ENCODE data around the gene COX6A2.

The COX6A2 gene

GRCh38 chr16:31428279-31428597 is at the start of gene COX6A2:
Gene COX6A2, minus strand, starts transcription at chr16:31428360. Its CDS starts 35 bp downstream, at chr16:31428325.
- DNase-seq, result no peak

DNA sequence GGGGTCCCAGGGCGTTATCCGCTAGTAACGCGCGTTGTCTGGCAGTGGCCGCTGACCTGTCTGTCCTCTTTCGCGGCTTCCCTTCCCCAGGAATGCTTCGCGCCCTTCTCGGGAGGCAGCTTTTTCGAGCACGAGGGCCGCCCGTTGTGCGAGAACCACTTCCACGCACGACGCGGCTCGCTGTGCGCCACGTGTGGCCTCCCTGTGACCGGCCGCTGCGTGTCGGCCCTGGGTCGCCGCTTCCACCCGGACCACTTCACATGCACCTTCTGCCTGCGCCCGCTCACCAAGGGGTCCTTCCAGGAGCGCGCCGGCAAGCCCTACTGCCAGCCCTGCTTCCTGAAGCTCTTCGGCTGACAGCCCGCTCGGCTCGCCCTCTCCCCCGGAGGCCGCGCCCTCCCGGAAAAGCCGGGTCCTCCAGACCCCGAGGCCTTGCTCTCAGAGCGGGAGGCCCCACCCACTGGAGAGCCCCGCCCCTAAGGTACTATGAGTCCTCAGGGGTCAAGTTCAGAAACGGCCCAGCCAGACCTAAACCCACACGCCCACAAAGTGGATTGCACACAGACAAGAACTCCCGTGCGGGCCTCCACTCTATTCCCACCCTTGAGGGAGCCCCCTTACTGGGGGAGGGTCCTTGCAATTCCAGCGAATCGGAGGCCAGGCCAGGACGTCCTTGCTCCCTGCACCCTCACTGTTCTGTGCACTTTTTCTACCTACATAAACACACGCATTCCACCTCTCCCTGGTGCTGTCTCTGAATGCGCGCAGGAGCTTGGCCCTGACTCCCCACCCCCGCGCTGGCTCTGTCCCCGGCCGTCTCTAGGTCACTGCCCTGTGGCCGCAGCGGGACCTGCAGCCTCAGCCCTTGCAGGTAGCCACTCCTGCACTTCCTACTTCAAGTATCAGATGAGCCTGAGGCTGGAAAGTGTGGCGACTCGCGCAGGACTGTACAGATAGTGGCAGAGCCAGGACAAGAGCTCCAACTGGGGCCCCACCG is 49.4 kb upstream of the COX6A2 start:
- peak; percentile 40 for DNase-seq

DNA sequence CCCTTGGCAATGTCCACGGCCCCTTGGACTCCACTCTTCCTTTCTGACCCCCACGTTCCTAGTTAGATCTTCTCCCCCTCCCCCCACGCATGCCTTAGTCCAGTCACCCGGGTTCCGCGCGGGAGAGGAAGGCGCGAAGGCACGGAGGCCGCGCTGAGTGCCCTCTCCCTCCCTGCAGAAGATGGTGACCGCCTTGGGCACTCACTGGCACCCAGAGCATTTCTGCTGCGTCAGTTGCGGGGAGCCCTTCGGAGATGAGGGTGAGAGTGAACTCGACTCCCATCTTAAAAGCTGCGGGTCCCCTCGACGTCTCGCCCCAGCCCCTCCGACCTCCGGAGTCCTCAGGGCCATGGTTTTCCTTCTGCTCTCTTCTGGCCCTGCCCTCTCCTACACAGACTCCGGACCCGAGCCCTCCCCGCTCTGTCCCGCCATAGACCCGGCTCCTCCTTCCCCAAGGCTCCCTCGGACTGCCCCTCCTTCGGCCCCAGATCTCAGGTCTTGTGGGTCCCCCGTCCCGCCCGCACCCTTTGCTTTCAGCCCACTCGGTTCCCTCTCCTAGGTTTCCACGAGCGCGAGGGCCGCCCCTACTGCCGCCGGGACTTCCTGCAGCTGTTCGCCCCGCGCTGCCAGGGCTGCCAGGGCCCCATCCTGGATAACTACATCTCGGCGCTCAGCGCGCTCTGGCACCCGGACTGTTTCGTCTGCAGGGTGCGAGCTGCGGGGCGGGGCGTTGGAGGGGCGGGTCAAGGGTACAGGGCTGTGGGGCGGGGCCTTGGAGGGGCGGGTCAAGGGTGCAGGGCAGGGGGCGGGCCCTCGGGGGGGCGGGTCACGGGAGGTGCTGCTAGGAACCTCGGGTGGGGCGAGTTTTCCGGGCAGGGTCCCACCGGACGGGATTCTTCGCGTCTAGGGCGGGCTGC is 48.4 kb upstream of the COX6A2 start:
- peak; percentile 92 for DNase-seq

GRCh38 chr16:31475946-31476302 is 47.8 kb upstream of the COX6A2 start:
- DNase-seq, result peak; percentile 34

- no peak for DNase-seq
These were observed 46.9 kb upstream of the COX6A2 start for GRCh38 chr16:31474773-31475738.

DNA sequence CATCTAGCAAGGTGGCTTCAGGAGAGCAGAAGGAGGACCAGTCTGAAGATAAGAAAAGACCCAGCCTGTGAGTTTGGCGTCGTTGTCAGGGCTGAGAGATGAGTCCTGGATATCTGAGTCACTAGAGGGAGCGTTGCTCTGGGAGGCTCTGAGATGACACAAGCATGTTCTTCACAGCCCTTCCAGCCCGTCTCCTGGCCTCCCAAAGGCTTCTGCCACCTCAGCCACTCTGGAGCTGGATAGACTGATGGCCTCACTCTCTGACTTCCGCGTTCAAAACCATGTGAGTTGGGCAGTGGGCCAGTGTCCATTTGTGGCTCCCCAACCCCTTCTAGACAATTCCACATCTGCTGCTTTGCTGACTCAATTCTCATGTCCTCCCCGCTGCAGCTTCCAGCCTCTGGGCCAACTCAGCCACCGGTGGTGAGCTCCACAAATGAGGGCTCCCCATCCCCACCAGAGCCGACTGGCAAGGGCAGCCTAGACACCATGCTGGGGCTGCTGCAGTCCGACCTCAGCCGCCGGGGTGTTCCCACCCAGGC is 46.1 kb upstream of the COX6A2 start:
- DNase-seq, result no peak

- no peak for DNase-seq
These were observed 45.3 kb upstream of the COX6A2 start for GRCh38 chr16:31473264-31473984.

GRCh38 chr16:31472709-31473203 is 44.6 kb upstream of the COX6A2 start:
- peak; percentile 61 for DNase-seq

DNA sequence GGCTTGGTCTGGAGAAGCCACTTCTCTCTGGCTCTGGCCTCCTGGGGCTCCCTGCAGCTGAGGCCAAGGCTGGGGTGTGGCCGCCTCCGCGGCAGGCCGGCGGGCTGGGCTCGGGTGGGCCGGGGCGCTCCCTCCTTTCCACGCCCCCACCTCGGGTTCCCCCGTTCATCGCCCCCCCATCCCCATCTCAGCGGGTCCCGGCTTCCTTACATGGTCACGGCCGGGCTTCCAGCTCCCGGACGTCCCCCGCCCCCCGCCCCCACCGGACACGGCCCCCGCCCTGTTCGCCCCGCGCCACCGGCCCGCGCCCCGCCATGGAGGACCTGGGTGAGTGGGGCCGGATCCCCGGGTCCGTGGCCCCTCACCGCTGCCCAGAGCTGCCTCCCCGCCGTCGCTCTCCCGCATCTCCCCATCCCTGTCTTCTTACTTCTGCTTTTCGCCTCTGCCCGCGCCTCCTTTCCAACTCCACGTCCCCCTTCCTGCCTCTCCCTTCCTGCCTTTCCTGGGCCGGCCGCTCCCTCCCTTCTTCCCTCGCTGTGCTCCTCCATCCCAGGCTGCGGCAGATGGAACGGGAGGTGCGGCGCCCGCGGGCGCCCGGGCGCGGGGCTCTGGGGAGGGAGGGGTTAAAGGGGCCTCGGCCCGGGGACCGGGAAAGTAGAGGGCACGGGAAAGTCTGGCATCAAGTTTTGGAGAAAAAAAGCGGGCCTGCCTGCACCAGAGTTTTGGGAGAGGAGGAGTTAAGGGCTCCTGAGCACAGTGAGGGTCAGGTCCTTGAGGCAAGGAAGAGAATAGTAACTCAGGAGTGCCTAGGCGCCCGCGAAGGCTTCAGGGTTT is 43.9 kb upstream of the COX6A2 start, which contains the start of gene TGFB1I1:
TGFB1I1 (plus strand) TSS at position 278 of the 834 bp plus-strand sequence; CDS start at position 315, 37 bp downstream.
- DNase-seq, result no peak

- DNase-seq, result no peak
These were observed 43.2 kb upstream of the COX6A2 start for GRCh38 chr16:31471241-31471874.

DNA sequence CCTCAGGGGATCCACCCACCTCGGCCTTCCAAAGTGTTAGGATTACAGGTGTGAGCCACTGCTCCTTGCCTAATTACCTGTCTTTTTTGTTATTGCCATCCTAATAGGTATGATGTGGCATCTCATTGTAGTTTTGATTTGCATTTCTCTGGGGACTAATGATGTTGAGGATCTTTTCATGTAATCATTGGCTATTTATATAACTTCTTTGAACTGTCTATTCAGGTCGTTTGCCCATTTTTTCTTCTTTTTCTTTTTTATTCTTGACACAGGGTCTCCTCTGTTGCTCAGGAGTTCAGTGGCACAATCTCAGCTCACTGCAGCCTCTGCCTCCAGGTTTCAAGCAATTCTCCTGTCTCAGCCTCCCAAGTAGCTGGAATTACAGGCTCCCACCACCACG is 42.5 kb upstream of the COX6A2 start:
- DNase-seq, result no peak

- no peak for DNase-seq
These were observed 39.7 kb upstream of the COX6A2 start for GRCh38 chr16:31467858-31468257.

GRCh38 chr16:31467151-31467773 is 39.1 kb upstream of the COX6A2 start:
- peak; percentile 29 for DNase-seq

DNA sequence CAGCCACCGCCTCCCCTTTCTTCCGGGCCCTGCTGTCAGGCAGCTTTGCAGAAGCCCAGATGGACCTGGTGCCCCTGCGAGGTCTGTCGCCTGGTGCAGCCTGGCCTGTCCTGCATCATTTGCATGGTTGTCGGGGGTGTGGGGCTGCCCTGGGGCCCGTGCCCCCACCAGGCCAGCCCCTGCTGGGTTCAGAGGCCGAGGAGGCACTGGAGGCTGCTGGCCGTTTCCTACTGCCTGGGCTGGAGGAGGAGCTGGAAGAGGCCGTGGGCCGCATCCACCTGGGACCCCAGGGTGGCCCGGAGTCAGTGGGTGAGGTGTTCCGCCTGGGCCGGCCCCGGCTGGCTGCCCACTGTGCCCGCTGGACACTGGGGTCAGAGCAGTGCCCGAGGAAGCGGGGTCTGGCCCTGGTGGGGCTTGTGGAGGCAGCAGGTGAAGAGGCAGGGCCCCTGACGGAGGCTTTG is 38.3 kb upstream of the COX6A2 start:
- DNase-seq, result no peak

DNA sequence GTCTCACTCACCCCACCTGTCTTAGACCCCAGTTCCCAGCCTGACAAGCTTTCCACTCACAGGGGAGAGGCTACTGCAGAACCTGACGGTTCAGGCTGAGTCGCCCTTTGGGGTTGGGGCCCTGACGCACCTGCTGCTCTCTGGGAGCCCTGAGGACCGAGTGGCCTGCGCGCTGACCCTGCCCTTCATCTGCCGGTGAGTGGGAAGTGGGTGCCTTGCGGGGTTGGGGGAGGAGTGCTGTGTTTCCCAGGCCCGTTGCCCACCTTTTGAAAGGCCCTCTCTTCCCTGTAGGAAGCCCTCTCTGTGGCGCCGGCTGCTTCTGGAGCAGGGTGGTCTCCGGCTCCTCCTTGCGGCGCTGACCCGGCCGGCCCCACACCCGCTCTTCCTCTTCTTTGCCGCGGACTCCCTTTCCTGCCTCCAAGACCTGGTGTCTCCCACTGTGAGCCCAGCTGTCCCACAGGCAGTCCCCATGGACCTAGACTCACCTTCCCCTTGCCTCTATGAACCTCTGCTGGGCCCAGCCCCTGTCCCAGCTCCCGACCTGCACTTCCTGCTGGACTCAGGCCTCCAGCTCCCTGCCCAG is 37.7 kb upstream of the COX6A2 start:
- no peak for DNase-seq

DNA sequence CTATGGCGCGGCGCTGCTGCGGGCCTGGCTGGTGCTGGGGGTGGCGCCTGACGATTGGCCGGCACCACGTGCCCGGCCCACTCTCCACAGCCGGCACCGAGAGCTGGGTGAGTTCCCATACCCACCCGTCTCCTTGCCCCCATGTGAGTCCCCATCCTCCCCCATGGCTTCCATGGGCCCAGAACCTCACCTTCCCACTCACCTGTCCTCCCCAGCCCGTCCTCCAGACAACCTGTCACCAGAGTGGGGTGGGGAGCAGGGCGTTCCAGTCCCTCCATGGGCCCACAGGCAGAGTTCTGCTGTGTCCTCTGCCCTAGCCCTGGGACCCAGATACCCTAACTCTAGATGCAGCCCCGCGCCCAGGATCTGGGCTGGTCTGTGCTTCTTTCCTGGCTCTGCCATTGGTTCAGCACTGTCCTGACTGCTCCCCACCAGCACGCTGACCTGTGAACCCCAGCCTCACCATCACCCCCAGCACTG is 36.7 kb upstream of the COX6A2 start:
- DNase-seq, result no peak

GRCh38 chr16:31464348-31464769 is 36.2 kb upstream of the COX6A2 start:
- no peak for DNase-seq

All from CD4-positive, alpha-beta T cell treated with Interleukin-12 subunit alpha and Interleukin-12 subunit beta, for 1 hour (primary cell).